Measurements from ENCODE around the gene HOXD8.

- TF ChIP-seq CTCF (conservative IDR thresholded peaks at IDR 0.05) (no peak), EZH2 (IDR thresholded peaks at IDR 0.05; ENCODE audit: low read depth) (no peak)
Measured at GRCh38 chr2:176123411-176124109, 5.9 kb upstream of the HOXD8 start.
